Gastroesophageal sphincter (tissue), 3 donors: ENCODE measurements around the gene TRMU.

Experiments used
- POLR2A ChIP-seq, 2 donors: fragments of 450-650 bp; IDR thresholded peaks; one replicate each; pipeline ENCODE4 v1.6.1; 2017; ENCODE audit warnings: antibody characterized with exemption in 2 of 2, mild to moderate bottlenecking in 2 of 2, moderate library complexity in 1 of 2
- POLR2AphosphoS5 ChIP-seq: sonication (generic); formaldehyde crosslinking; IDR thresholded peaks from one replicate; pipeline ENCODE4 v1.6.1; 2017; ENCODE audit warnings: antibody characterized with exemption
- TF ChIP-seq, protein P1 (sequence below), 4 experiments: fragments of 200-600 bp in 2 of 4; fragments of 450-650 bp in 2 of 4; sonication (generic) in 1 of 4; IDR thresholded peaks; one replicate each; pipeline ENCODE4 v1.5.1; 2017 to 2019; ENCODE audit warnings: antibody characterized with exemption in 4 of 4, mild to moderate bottlenecking in 2 of 4, moderate library complexity in 2 of 4

DNA sequence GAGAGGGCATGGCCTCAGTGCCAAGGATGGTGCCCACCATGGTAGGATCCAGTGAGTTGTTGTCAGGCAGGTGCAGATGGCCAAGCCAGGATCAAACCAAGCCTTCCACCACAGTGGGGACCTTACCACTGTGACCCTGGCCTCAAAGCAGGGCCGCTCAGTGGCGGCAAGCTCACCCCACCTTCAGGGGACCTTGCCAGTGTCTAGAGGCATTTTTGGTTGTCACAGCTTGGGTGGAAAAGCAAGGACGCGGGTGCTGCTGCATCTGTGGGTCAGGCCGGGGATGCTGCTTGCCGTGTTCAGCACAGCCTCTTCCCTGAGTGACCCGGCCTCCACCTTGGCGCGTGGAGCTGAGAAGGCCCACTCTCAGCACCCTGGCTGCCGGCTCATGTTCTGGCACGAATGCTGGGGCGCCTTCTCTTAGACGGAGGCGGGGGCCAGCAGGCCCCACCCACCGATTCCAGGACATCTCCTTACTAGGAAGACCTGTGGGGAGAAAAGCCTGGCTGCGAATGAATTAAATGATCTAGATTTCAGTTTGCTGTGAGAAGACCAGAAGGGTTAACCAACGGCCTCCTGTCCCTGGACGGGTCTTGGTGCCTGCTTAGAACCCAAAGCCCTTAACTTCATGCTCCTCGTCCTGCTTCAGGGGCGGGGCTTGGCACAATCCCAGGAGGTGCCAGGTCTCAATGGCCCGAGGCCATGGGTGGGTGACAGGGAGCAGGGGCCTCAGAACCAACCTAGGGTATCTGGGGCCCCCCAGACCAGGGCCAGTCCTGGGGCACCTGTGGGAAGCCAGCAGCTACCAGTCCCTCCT lies 18.9 kb downstream of the TRMU start:
- TF ChIP-seq, protein P1, sequence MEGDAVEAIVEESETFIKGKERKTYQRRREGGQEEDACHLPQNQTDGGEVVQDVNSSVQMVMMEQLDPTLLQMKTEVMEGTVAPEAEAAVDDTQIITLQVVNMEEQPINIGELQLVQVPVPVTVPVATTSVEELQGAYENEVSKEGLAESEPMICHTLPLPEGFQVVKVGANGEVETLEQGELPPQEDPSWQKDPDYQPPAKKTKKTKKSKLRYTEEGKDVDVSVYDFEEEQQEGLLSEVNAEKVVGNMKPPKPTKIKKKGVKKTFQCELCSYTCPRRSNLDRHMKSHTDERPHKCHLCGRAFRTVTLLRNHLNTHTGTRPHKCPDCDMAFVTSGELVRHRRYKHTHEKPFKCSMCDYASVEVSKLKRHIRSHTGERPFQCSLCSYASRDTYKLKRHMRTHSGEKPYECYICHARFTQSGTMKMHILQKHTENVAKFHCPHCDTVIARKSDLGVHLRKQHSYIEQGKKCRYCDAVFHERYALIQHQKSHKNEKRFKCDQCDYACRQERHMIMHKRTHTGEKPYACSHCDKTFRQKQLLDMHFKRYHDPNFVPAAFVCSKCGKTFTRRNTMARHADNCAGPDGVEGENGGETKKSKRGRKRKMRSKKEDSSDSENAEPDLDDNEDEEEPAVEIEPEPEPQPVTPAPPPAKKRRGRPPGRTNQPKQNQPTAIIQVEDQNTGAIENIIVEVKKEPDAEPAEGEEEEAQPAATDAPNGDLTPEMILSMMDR (IDR thresholded peaks at IDR 0.05) = no peak
- no peak for TF ChIP-seq POLR2AphosphoS5
- TF ChIP-seq POLR2A (IDR thresholded peaks at IDR 0.05) = no peak
